A673 (cell line): ENCODE results near the gene ULBP3.

Source experiments
- EZH2 ChIP-seq: fragments of 200-600 bp; sonication (generic); IDR thresholded peaks from 2 replicates; pipeline ENCODE4 v1.6.1; 2017; ENCODE audit warnings: borderline replicate concordance, low read depth, mild to moderate bottlenecking, mixed read lengths, antibody characterized with exemption, low read length; ENCODE audit not compliant: poor library complexity, severe bottlenecking
- TF ChIP-seq, protein P1 (sequence below): fragments of 300-800, 200-600 bp; sonication (generic); conservative IDR thresholded peaks from 2 replicates; pipeline ENCODE4 v1.5.1; 2017; ENCODE audit warnings: low read depth, mild to moderate bottlenecking, antibody characterized with exemption, low read length, moderate library complexity, mixed read lengths

DNA sequence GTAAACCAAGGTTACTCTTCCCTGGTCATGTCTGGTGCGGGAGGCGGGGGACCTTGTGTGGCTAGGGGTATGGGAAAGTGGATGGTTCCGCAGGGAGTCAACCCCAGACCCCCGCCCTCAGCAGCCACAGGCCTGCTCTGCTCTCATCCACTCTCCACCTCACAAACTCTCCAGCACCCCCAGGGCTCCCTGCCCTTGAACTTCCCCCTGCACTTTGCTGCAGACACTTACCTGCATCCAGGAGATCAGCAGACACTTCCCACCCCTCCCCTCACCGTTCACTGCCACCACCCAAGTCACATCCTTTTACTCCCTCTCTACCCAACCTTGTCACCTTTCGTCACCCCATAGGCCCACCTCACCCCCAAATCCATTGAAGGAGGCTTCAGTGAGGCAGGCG, 39.6 kb downstream of the ULBP3 start:
- TF ChIP-seq, protein P1, sequence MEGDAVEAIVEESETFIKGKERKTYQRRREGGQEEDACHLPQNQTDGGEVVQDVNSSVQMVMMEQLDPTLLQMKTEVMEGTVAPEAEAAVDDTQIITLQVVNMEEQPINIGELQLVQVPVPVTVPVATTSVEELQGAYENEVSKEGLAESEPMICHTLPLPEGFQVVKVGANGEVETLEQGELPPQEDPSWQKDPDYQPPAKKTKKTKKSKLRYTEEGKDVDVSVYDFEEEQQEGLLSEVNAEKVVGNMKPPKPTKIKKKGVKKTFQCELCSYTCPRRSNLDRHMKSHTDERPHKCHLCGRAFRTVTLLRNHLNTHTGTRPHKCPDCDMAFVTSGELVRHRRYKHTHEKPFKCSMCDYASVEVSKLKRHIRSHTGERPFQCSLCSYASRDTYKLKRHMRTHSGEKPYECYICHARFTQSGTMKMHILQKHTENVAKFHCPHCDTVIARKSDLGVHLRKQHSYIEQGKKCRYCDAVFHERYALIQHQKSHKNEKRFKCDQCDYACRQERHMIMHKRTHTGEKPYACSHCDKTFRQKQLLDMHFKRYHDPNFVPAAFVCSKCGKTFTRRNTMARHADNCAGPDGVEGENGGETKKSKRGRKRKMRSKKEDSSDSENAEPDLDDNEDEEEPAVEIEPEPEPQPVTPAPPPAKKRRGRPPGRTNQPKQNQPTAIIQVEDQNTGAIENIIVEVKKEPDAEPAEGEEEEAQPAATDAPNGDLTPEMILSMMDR, result no peak
- no peak for TF ChIP-seq EZH2
